Measurements from ENCODE around the gene CD7. TPM values are rescaled to one million over a fixed set of nuclear protein-coding genes. Genes with fewer than 3 reads are reported as not detected.
"Not testable (repeated sequence)": the region's sequence is repeated elsewhere in the genome, so short reads cannot be mapped to it uniquely, and the experiment has no call there.

CD7 gene
- total RNA-seq, 1 experiment from 2014 or later, result 0.74 TPM

- TF ChIP-seq ZNF281 (CRISPR knock-in tag; IDR thresholded peaks at IDR 0.05), result no peak
- TF ChIP-seq ATF1 (CRISPR knock-in tag; IDR thresholded peaks at IDR 0.05), result no peak
- TF ChIP-seq ZNF263 (CRISPR knock-in tag; IDR thresholded peaks at IDR 0.05; ENCODE audit: low read depth), result no peak
- no peak for TF ChIP-seq E2F5 (CRISPR knock-in tag; IDR thresholded peaks at IDR 0.05)
- TF ChIP-seq JUN (CRISPR knock-in tag; IDR thresholded peaks at IDR 0.05), result no peak
- no peak for TF ChIP-seq ELF4 (CRISPR knock-in tag; IDR thresholded peaks at IDR 0.05; ENCODE audit: low read depth)
- TF ChIP-seq SMAD3 (CRISPR knock-in tag; IDR thresholded peaks at IDR 0.05; ENCODE audit: borderline replicate concordance), result no peak
- no peak for TF ChIP-seq ZBTB43 (CRISPR knock-in tag; IDR thresholded peaks at IDR 0.05)
These were observed 49.3 kb upstream of the CD7 start (continued) for GRCh38 chr17:82366749-82367148.

GRCh38 chr17:82365606-82366295 lies 48.3 kb upstream of the CD7 start:
- CTCF ChIA-PET, result interaction anchor here (0.7 to 1.1 kb wide), 2 partner anchors 14 to 59 kb away, joined by 3 read pairs; no protein-coding TSS in a partner anchor

GRCh38 chr17:82361885-82362633 lies 44.7 kb upstream of the CD7 start:
- TF ChIP-seq ZNF317 (CRISPR knock-in tag; IDR thresholded peaks at IDR 0.05; ENCODE audit: borderline replicate concordance, low read depth) (no peak), MAX (CRISPR knock-in tag; IDR thresholded peaks at IDR 0.05) (no peak), KAT7 (CRISPR knock-in tag; IDR thresholded peaks at IDR 0.05; ENCODE audit: borderline replicate concordance) (no peak), EMX1 (CRISPR knock-in tag; IDR thresholded peaks at IDR 0.05) (no peak), FOXP1 (CRISPR knock-in tag; IDR thresholded peaks at IDR 0.05; ENCODE audit: borderline replicate concordance) (no peak)
- peaks cover 5% of the 10 kb centered on the region for H3K4me1 Mint-ChIP-seq
- no peak for ATAC-seq
- ChIA-PET CTCF (interaction anchor here (1.1 to 1.5 kb wide), 3 partner anchors 9 to 62 kb away, joined by 3 to 4 read pairs (median 4); partner anchors contain the start of gene UTS2R), POLR2A (no interaction called here)
- DNase-seq (ENCODE audit: low spot score), result no peak
- no peak overlapping the region for H3K4me3 Mint-ChIP-seq
- no peaks in the 10 kb centered on the region for H3K9me3 Mint-ChIP-seq
- no peak overlapping the region; the same call in 1 of the 2 replicates for H3K27ac Mint-ChIP-seq
- peaks cover 21% of the 10 kb centered on the region for H3K27me3 Mint-ChIP-seq (ENCODE audit: low read depth)
- H3K36me3 Mint-ChIP-seq, result no peaks in the 10 kb centered on the region

More at GRCh38 chr17:82365606-82366295, 48.3 kb upstream of the CD7 start:
- POLR2A ChIA-PET, result no interaction called here
- TF ChIP-seq ATF1 (CRISPR knock-in tag; IDR thresholded peaks at IDR 0.05), result no peak
- no peak for TF ChIP-seq USF2 (CRISPR knock-in tag; IDR thresholded peaks at IDR 0.05)
- no peak for TF ChIP-seq ZNF396 (CRISPR knock-in tag; IDR thresholded peaks at IDR 0.05; ENCODE audit: borderline replicate concordance)
- no peak for TF ChIP-seq FOXK1 (CRISPR knock-in tag; IDR thresholded peaks at IDR 0.05)
- TF ChIP-seq ESRRA (CRISPR knock-in tag; IDR thresholded peaks at IDR 0.05; ENCODE audit: borderline replicate concordance), result no peak
- TF ChIP-seq NFE2L1 (CRISPR knock-in tag; IDR thresholded peaks at IDR 0.05), result no peak
- no peak for TF ChIP-seq PRRX2 (CRISPR knock-in tag; IDR thresholded peaks at IDR 0.05)
- Mint-ChIP-seq H3K36me3 (no peaks in the 10 kb centered on the region), H3K27ac (no peak overlapping the region), H3K27me3 (ENCODE audit: low read depth) (peaks cover 36% of the 10 kb centered on the region), H3K4me3 (no peak overlapping the region), H3K9me3 (peaks cover 5% of the 10 kb centered on the region), H3K4me1 (peaks cover 5% of the 10 kb centered on the region)
- ATAC-seq, result no peak
- DNase-seq (ENCODE audit: low spot score), result no peak

GRCh38 chr17:82359451-82360074 lies 42.2 kb upstream of the CD7 start:
- CTCF ChIA-PET; H3K4me1 Mint-ChIP-seq; H3K9me3 Mint-ChIP-seq; ATAC-seq; H3K4me3 Mint-ChIP-seq; H3K27ac Mint-ChIP-seq; POLR2A ChIA-PET; H3K36me3 Mint-ChIP-seq; DNase-seq (ENCODE audit: low spot score): not testable (repeated sequence)
- H3K27me3 Mint-ChIP-seq (ENCODE audit: low read depth), result peaks cover 17% of the 10 kb centered on the region

All from WTC11 (cell line).